IMR-90 (cell line): ENCODE results near the gene STRA8. TPM values are rescaled to one million over a fixed set of nuclear protein-coding genes. Genes with fewer than 3 reads are reported as not detected.

Experiments used
- ATAC-seq: fragments of 200-7000 bp; cut with Tn5 transposase; 2 replicates; pipeline ENCODE4 v1.9.1; 2020; ENCODE audit warnings: low read depth, mild to moderate bottlenecking, moderate library complexity
- BruUV-seq: library from RNA; stranded (reverse); fragments of 400-500 nt; replicated peaks from 2 replicates; lab custom pipeline; 2021; lab: Mats Ljungman, UMichigan
- CTCF ChIA-PET: fragments of 300-600 bp; formaldehyde crosslinking; extraction: SDS; loops from one replicate; lab custom pipeline; 2021; ENCODE audit warnings: antibody characterized with exemption; lab: Yijun Ruan, JAX
- POLR2A ChIA-PET: fragments of 300-600 bp; sonication (Branson Sonifier 250); formaldehyde crosslinking; loops from one replicate; lab custom pipeline; 2022; ENCODE audit warnings: antibody characterized with exemption; ENCODE audit not compliant: unreplicated experiment; lab: Charles Lee
- DNase-seq: peaks from one replicate; pipeline ENCODE4 v3.0.0; 2013
- H2AFZ ChIP-seq: replicated peaks from 2 replicates; pipeline ENCODE3; 2013; ENCODE audit warnings: low read length, mild to moderate bottlenecking; ENCODE audit not compliant: poor library complexity
- H2AK5ac ChIP-seq: 2 replicates; pipeline ENCODE4 v1.6.1; 2013; ENCODE audit warnings: low read depth, low read length, inconsistent platforms
- H2AK9ac ChIP-seq: replicated peaks from 2 replicates; pipeline ENCODE3; 2013; ENCODE audit warnings: mild to moderate bottlenecking, low read depth, low read length, moderate library complexity; ENCODE audit not compliant: poor library complexity
- H2BK120ac ChIP-seq: 2 replicates; pipeline ENCODE4 v1.6.1; 2013; ENCODE audit warnings: low read depth, low read length, inconsistent platforms
- H2BK15ac ChIP-seq: 3 replicates; pipeline ENCODE4 v1.6.1; 2013; ENCODE audit warnings: low read depth, low read length, inconsistent platforms
- H2BK20ac ChIP-seq: 2 replicates; pipeline ENCODE4 v1.6.1; 2013; ENCODE audit warnings: low read depth, mild to moderate bottlenecking, inconsistent platforms, low read length, moderate library complexity
- H2BK5ac ChIP-seq: 2 replicates; pipeline ENCODE4 v1.6.1; 2013; ENCODE audit warnings: mild to moderate bottlenecking, low read depth, low read length, inconsistent platforms; ENCODE audit not compliant: poor library complexity, severe bottlenecking
- H3K14ac ChIP-seq: replicated peaks from 2 replicates; pipeline ENCODE4 v1.6.1; 2013; ENCODE audit warnings: low read depth, low read length, inconsistent platforms
- H3K18ac ChIP-seq: 2 replicates; pipeline ENCODE4 v1.6.1; 2013; ENCODE audit warnings: low read depth, low read length, control low read depth
- H3K23ac ChIP-seq: 2 replicates; pipeline ENCODE4 v1.6.1; 2013; ENCODE audit warnings: low read depth, low read length, inconsistent platforms
- H3K27ac ChIP-seq: 2 replicates; pipeline ENCODE4 v1.5.1; 2013; ENCODE audit warnings: mild to moderate bottlenecking, control low read depth, low read length; ENCODE audit not compliant: insufficient read depth
- H3K27me3 ChIP-seq: 2 replicates; pipeline ENCODE4 v1.6.1; 2013; ENCODE audit warnings: low read length; ENCODE audit not compliant: control insufficient read depth, insufficient read depth
- H3K36me3 ChIP-seq: 2 replicates; pipeline ENCODE4 v1.6.1; 2013; ENCODE audit warnings: low read length, mixed read lengths; ENCODE audit not compliant: control insufficient read depth, insufficient read depth
- H3K4ac ChIP-seq: 2 replicates; pipeline ENCODE4 v1.6.1; 2013; ENCODE audit warnings: low read depth, low read length, inconsistent platforms
- H3K4me1 ChIP-seq: 2 replicates; pipeline ENCODE4 v1.6.1; 2013; ENCODE audit warnings: low read length, mixed read lengths; ENCODE audit not compliant: control insufficient read depth, insufficient read depth
- H3K4me2 ChIP-seq: 2 replicates; pipeline ENCODE4 v1.6.1; 2013; ENCODE audit warnings: low read depth, mild to moderate bottlenecking, control low read depth, low read length, moderate library complexity
- H3K4me3 ChIP-seq: 2 replicates; pipeline ENCODE4 v1.5.1; 2013; ENCODE audit warnings: low read depth, mild to moderate bottlenecking, control low read depth, low read length, moderate library complexity; ENCODE audit not compliant: insufficient read depth
- H3K56ac ChIP-seq: 2 replicates; pipeline ENCODE4 v1.6.1; 2013; ENCODE audit warnings: low read length, inconsistent platforms; ENCODE audit not compliant: insufficient read depth; ENCODE audit errors: extremely low read depth
- H3K79me1 ChIP-seq, 2 experiments: 2 replicates each; pipeline ENCODE4 v1.6.1; 2013; ENCODE audit warnings: low read length in 2 of 2, inconsistent platforms in 1 of 2, low read depth in 1 of 2
- H3K9ac ChIP-seq: 2 replicates; pipeline ENCODE4 v1.6.1; 2013; ENCODE audit warnings: low read depth, low read length, control low read depth
- H3K9me1 ChIP-seq: 2 replicates; pipeline ENCODE4 v1.6.1; 2013; ENCODE audit warnings: low read length, inconsistent platforms; ENCODE audit not compliant: insufficient read depth
- H3K9me3 ChIP-seq: 2 replicates; pipeline ENCODE4 v1.6.1; 2013; ENCODE audit warnings: low read length; ENCODE audit not compliant: control insufficient read depth, insufficient read depth
- H4K20me1 ChIP-seq: 2 replicates; pipeline ENCODE4 v1.6.1; 2013; ENCODE audit warnings: low read length, inconsistent platforms; ENCODE audit not compliant: insufficient read depth
- H4K5ac ChIP-seq: 2 replicates; pipeline ENCODE4 v1.6.1; 2013; ENCODE audit warnings: mild to moderate bottlenecking, low read depth, low read length, control low read depth
- H4K8ac ChIP-seq, 2 experiments: 2 replicates each; pipeline ENCODE4 v1.6.1; 2013; ENCODE audit warnings: low read depth in 2 of 2, low read length in 2 of 2, control low read depth in 1 of 2, inconsistent platforms in 1 of 2
- H4K91ac ChIP-seq: 2 replicates; pipeline ENCODE4 v1.6.1; 2013; ENCODE audit warnings: low read depth, low read length, inconsistent platforms; ENCODE audit not compliant: insufficient read depth
- BHLHE40 ChIP-seq: fragments of 150-350 bp; IDR thresholded peaks from 2 replicates; pipeline ENCODE4 v1.6.1; 2016; ENCODE audit warnings: mild to moderate bottlenecking, low read depth, low read length
- CEBPB ChIP-seq: IDR thresholded peaks from 2 replicates; pipeline ENCODE4 v1.6.1; 2012; ENCODE audit warnings: low read depth, low read length, improper control_type of control experiment
- CHD1 ChIP-seq: IDR thresholded peaks from 2 replicates; pipeline ENCODE4 v1.6.1; 2012; ENCODE audit warnings: low read depth, low read length, improper control_type of control experiment
- FOS ChIP-seq: fragments of 150-350 bp; IDR thresholded peaks from 2 replicates; pipeline ENCODE4 v1.6.1; 2016; ENCODE audit warnings: low read depth, low read length
- MAFK ChIP-seq: IDR thresholded peaks from 2 replicates; pipeline ENCODE4 v1.6.1; 2012; ENCODE audit warnings: low read depth, low read length, improper control_type of control experiment
- MAZ ChIP-seq: IDR thresholded peaks from 2 replicates; pipeline ENCODE4 v1.6.1; 2012; ENCODE audit warnings: low read depth, mild to moderate bottlenecking, low read length, improper control_type of control experiment, moderate library complexity, borderline replicate concordance
- MXI1 ChIP-seq: IDR thresholded peaks from 2 replicates; pipeline ENCODE4 v1.6.1; 2012; ENCODE audit warnings: low read depth, mild to moderate bottlenecking, low read length, moderate library complexity, borderline replicate concordance
- NFE2L2 ChIP-seq: fragments of 150-350 bp; IDR thresholded peaks from 2 replicates; pipeline ENCODE4 v1.6.1; 2016; ENCODE audit warnings: low read depth, mild to moderate bottlenecking, low read length
- POLR2A ChIP-seq: IDR thresholded peaks from 2 replicates; pipeline ENCODE4 v1.6.1; 2012; ENCODE audit warnings: mild to moderate bottlenecking, low read depth, low read length
- RAD21 ChIP-seq: IDR thresholded peaks from 2 replicates; pipeline ENCODE4 v1.6.1; 2012; ENCODE audit warnings: low read length, improper control_type of control experiment
- RCOR1 ChIP-seq: IDR thresholded peaks from 2 replicates; pipeline ENCODE4 v1.6.1; 2012; ENCODE audit warnings: mild to moderate bottlenecking, low read length, improper control_type of control experiment; ENCODE audit not compliant: insufficient replicate concordance
- RFX5 ChIP-seq: IDR thresholded peaks from 2 replicates; pipeline ENCODE4 v1.8.0; 2012; ENCODE audit warnings: low read depth, mild to moderate bottlenecking, low read length, moderate library complexity
- SMC3 ChIP-seq: fragments of 150-350 bp; IDR thresholded peaks from 2 replicates; pipeline ENCODE4 v1.6.1; 2016; ENCODE audit warnings: low read depth, mild to moderate bottlenecking, antibody characterized with exemption, low read length, moderate library complexity
- WGBS, 2 experiments: methylation state at CpG; one replicate each; pipeline versions ENCODE4 v1.1.5 to v1.1.7; 2013; ENCODE audit warnings: missing lambda C conversion rate in 2 of 2; ENCODE audit not compliant: insufficient read length in 1 of 2; ENCODE audit errors: extremely low coverage in 2 of 2; 5-methylcytosine and 5-hydroxymethylcytosine counted together
- dilution Hi-C: fragments of 300-500 bp; cut with HindIII; formaldehyde crosslinking; loops from one replicate; pipeline ENCODE4 v1.14.3; 2018; ENCODE audit warnings: low sequenced_read_pairs; ENCODE audit not compliant: unreplicated experiment
- in situ Hi-C: fragments of 300-500 bp; cut with MboI; formaldehyde crosslinking; loops from 3 replicates; pipeline ENCODE4 v1.14.3; 2019; ENCODE audit warnings: low sequenced_read_pairs, inconsistent platforms, mixed read lengths
- intact Hi-C: fragments of 100-400 bp; cut with micrococcal nuclease; formaldehyde crosslinking; loops from 2 replicates; pipeline ENCODE4 v1.10.0; 2022
- polyA plus RNA-seq, 3 experiments: library from polyadenylated mRNA; depleted of rRNA; stranded (reverse); fragments of >200 nt; gene quantifications; 2 replicates each; pipeline ENCODE4 v1.2.3, GENCODE V29; 2012; ENCODE audit warnings: low replicate concordance in 1 of 3
- total RNA-seq: library from RNA; depleted of rRNA; stranded (reverse); fragments of >200 nt; gene quantifications from 2 replicates; pipeline ENCODE4 v1.2.3, GENCODE V29; 2012
- TF ChIP-seq, protein P1 (sequence below): conservative IDR thresholded peaks from 2 replicates; pipeline ENCODE4 v1.5.1; 2012; ENCODE audit warnings: mild to moderate bottlenecking, low read depth, low read length, improper control_type of control experiment
- TF ChIP-seq, protein P2 (sequence below): fragments of 150-350 bp; IDR thresholded peaks from 2 replicates; pipeline ENCODE4 v1.6.1; 2017; ENCODE audit warnings: mild to moderate bottlenecking, antibody characterized with exemption, low read length, low read depth
- TF ChIP-seq, protein P3 (sequence below): fragments of 150-350 bp; IDR thresholded peaks from 2 replicates; pipeline ENCODE4 v1.6.1; 2016; ENCODE audit warnings: low read depth, mild to moderate bottlenecking, low read length, moderate library complexity, borderline replicate concordance

The STRA8 gene
- total and polyA plus RNA-seq, 2 of the 4 experiments (the other 2 are of a cell fraction), result not detected

DNA sequence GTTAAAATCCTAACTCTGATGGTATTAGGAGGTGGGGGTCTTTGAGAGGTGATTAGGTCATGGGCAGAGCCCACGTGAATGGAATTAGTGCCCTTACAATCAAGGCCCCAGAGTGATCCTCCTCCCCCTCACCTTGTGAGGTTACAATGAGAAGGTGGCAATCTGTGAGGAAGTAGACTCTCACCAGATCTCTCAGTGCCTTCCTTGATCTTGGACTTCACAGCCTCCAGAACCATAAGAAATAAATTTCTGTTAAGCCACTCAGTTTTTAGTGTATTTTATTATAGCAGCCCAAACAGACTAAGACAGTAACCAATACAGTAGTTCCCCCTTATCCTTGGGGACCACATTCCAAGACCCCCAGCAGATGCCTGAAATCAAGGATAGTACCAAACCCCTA, 32.0 kb downstream of the STRA8 start:
- BruUV-seq, result no TSS peak
- ATAC-seq, result no peak
- H2BK15ac ChIP-seq, result no peak overlapping the region
- H3K14ac ChIP-seq, result no peak overlapping the region
- no peaks in the 10 kb centered on the region for H3K9me1 ChIP-seq
- no peak overlapping the region for H3K4me2 ChIP-seq
- H3K18ac ChIP-seq, result no peak overlapping the region
- H4K20me1 ChIP-seq, result no peaks in the 10 kb centered on the region
- H4K5ac ChIP-seq, result no peak overlapping the region
- H3K4me3 ChIP-seq, result no peak overlapping the region
- no peak for DNase-seq
- no peak overlapping the region for H4K91ac ChIP-seq
- H3K27ac ChIP-seq, result no peak overlapping the region
- no peak overlapping the region for H3K4ac ChIP-seq
- H2AK9ac ChIP-seq, result no peak overlapping the region
- no peak for TF ChIP-seq SMC3
- TF ChIP-seq, protein P1, sequence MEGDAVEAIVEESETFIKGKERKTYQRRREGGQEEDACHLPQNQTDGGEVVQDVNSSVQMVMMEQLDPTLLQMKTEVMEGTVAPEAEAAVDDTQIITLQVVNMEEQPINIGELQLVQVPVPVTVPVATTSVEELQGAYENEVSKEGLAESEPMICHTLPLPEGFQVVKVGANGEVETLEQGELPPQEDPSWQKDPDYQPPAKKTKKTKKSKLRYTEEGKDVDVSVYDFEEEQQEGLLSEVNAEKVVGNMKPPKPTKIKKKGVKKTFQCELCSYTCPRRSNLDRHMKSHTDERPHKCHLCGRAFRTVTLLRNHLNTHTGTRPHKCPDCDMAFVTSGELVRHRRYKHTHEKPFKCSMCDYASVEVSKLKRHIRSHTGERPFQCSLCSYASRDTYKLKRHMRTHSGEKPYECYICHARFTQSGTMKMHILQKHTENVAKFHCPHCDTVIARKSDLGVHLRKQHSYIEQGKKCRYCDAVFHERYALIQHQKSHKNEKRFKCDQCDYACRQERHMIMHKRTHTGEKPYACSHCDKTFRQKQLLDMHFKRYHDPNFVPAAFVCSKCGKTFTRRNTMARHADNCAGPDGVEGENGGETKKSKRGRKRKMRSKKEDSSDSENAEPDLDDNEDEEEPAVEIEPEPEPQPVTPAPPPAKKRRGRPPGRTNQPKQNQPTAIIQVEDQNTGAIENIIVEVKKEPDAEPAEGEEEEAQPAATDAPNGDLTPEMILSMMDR, result no peak
- TF ChIP-seq FOS, result no peak
- no peak for TF ChIP-seq RFX5
- TF ChIP-seq, protein P2, sequence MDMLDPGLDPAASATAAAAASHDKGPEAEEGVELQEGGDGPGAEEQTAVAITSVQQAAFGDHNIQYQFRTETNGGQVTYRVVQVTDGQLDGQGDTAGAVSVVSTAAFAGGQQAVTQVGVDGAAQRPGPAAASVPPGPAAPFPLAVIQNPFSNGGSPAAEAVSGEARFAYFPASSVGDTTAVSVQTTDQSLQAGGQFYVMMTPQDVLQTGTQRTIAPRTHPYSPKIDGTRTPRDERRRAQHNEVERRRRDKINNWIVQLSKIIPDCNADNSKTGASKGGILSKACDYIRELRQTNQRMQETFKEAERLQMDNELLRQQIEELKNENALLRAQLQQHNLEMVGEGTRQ, result no peak
- TF ChIP-seq, protein P3, sequence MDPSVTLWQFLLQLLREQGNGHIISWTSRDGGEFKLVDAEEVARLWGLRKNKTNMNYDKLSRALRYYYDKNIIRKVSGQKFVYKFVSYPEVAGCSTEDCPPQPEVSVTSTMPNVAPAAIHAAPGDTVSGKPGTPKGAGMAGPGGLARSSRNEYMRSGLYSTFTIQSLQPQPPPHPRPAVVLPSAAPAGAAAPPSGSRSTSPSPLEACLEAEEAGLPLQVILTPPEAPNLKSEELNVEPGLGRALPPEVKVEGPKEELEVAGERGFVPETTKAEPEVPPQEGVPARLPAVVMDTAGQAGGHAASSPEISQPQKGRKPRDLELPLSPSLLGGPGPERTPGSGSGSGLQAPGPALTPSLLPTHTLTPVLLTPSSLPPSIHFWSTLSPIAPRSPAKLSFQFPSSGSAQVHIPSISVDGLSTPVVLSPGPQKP, result no peak
- no peak for TF ChIP-seq POLR2A
- TF ChIP-seq MAFK, result no peak
- TF ChIP-seq CEBPB, result no peak
- no peak for TF ChIP-seq RCOR1
- TF ChIP-seq RAD21, result no peak
- TF ChIP-seq NFE2L2, result no peak
- no peak for TF ChIP-seq CHD1
- TF ChIP-seq BHLHE40, result no peak
- TF ChIP-seq MXI1, result no peak
- TF ChIP-seq MAZ, result no peak
- peaks cover 7% of the 10 kb centered on the region for H3K9me3 ChIP-seq
- H2AK5ac ChIP-seq, result no peak overlapping the region
- POLR2A ChIA-PET, result no interaction called here
- H3K27me3 ChIP-seq, result peaks cover 31% of the 10 kb centered on the region
- H2AFZ ChIP-seq, result no peak overlapping the region
- H2BK120ac ChIP-seq, result no peak overlapping the region
- intact Hi-C loops (no loop called here), in situ Hi-C loops (loop anchor here (10.0 to 25.0 kb wide), 2 partner anchors 581 to 747 kb away; no protein-coding TSS in a partner anchor), dilution Hi-C loops (no loop called here)
- no peak overlapping the region for H4K8ac ChIP-seq
- CTCF ChIA-PET, result no interaction called here
- no peak overlapping the region for H3K23ac ChIP-seq
- no peak overlapping the region for H3K56ac ChIP-seq
- no CpG with 5 or more reads among the region's 1 CpG for WGBS, 2 experiments
- H2BK20ac ChIP-seq, result no peak overlapping the region
- no peak overlapping the region for H2BK5ac ChIP-seq
- H3K4me1 ChIP-seq, result peaks cover 2% of the 10 kb centered on the region
- H3K9ac ChIP-seq, result no peak overlapping the region
- H3K36me3 ChIP-seq, result no peaks in the 10 kb centered on the region
- no peaks in the 10 kb centered on the region for H3K79me1 ChIP-seq
